Fibroblast of skin of right quadriceps (primary cell): Measurements from ENCODE around the gene SHISA5.

Experiments used
- DNase-seq: peaks from one replicate; pipeline ENCODE4 v3.0.0-alpha.2; 2013

Gene SHISA5

GRCh38 chr3:48428572-48429316 is 75.2 kb downstream of the SHISA5 start:
- peak; percentile 36 for DNase-seq

GRCh38 chr3:48428088-48428571 is 75.8 kb downstream of the SHISA5 start:
- DNase-seq, result no peak

DNA sequence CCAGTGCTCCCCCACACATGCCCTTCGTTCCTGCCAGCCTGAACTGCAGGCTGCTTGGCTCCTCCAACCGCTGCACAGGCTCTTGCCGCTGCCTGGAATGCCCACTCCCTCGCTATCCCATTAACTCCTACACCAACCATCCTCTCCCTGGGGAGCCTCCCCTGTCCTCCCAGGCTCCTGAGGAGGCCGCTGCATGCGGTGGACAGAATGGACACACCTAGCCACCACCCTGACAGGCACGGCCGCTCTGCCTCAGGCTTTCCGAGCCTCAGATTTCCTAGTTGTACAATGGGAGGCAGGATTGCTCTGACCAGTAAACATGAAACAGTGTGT is 76.4 kb downstream of the SHISA5 start:
- no peak for DNase-seq

DNA sequence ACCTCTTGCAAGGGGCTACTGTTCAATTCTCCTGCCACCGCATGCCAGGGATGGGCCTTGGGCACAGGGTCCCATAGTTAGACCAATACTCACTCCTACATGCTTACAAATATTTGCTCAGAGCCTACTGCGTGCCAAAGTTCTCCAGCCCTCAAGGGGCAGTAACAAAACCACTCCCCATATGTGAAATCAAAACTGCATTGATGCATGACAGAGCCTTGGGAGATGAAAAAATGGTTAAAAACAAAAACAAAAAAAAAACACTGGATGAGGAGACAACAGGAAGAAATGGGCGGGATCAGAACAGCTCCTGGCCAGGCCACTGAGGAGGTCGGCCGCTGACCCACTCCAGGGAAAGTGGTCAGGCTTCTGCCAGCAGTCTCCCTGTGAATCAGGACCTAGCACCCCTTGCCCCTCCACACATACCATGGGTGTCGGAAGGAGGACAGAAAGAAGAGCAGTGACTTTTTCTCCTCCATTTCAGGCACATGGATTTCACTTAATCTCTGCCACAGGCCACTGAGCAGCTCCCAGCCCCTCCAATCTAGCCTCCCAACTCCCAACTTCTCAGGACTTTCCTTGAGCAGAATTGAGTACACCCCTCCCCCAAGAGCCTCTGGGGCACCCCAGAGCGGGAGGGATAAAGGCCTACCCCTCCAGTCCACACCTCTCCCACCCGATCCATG is 76.9 kb downstream of the SHISA5 start:
- no peak for DNase-seq

DNA sequence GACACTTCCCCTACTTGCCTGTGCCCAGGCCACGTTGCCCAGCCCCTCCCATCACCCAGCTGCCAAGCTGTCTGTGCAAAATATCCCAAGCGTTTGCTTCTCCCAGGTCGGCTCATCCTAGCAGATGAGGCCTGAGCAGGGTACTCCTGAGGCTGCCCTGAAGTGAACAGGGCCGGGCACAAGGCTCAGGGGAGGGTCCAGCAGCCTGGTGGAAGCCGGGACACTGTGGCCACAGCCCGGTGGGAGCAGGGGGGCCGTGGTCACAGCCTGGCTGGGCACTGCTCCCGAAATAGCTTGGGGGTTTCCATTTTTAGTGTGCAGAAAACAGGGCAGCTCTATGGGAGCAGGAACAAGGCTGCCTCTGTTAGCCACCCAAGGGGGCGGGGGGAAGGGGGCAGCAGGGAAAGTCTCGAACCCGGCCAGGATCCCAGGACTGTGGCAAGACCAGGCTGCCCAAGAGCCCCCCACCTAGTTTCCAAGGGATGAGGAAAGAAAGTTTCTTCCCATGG is 77.5 kb downstream of the SHISA5 start:
- no peak for DNase-seq

DNA sequence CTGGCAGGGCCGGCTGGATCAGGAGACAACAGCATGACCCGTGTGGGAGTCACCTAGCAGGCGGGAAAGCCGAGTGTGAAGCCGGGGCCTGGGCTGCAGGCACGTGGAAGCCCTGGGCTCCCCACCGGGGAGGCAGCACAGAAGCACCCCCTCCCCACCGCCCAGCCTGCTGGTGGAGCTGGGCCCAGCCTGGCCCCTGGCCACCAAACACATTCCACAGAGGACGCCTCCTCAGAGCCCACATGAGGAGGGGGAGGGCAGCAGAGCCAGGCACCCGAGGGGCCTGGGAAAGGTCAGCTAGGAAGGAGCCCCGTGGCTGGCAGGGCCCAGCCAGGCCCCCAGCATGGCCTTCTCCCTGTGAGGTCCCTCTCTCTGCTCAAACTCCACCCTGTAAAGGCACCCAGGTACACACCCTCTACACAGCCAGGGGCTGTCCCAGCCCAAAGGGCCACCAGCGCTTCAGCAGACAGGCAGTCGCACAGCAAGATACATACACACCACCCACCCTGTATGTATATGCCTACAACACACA is 78.6 kb downstream of the SHISA5 start:
- no peak for DNase-seq

DNA sequence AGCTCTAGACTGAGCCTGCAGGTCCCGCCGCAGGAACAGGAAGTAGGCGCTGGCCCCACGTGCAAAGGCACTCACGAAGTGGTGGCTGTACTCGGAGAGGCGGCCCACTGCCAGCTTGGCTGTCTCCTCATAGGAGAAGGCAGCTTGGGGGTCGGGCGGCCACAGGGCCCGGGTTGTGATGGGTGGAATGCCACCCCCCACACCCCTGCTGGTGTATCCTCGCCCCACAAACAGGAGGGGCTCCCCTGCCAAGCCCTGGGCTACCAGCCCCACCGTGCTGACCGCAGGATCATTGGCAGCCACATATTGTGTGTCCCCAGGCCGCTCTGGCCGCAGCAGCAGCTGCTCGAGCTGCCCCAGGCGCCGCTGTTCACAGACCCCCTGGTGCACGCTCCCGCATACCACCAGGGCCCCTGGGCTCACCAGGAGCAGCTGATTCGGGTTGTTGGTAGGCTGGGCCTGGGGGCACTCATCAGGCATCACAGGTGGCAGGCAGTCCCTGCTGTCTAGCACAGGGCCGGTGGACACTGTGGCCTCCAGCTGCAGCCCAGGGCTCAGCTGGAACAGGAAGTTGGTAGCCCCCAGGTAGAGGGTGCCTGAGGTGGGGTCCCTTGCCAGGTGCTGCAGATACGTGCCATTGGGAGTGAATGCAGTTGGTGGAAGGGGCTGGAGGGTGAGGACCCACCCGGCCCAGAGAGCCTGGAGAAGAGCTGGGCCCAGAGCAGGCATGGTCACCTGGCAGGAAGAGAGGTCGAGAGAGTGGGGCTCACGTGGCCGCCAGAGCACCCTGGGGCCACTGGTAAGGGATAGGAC is 79.9 kb downstream of the SHISA5 start:
- no peak for DNase-seq

GRCh38 chr3:48423241-48423882 is 80.6 kb downstream of the SHISA5 start:
- no peak for DNase-seq

- DNase-seq, result no peak
Measured at GRCh38 chr3:48422681-48423080, 81.3 kb downstream of the SHISA5 start.

DNA sequence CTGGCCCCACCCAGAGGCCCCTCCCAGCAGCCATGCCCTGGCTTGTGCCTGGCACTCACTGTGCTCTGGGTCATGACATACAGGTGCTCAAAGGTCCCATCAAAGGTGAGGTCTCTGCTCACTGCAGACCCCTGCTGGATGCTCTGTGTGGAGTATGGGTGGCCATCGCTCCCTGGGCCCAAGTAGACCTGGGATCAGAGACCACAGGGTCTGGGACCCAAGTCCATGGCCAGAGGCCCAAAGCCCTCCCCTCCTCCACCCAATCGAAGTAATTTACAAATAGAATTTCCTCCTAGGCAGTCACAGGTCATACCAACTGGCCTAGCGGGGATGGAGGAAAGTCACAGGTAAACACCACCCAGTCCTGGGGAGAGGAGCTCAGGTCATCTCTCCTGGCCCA is 81.7 kb downstream of the SHISA5 start:
- DNase-seq, result no peak

- no peak for DNase-seq
Measured at GRCh38 chr3:48420561-48420960, 83.4 kb downstream of the SHISA5 start.

- DNase-seq, result no peak
Measured at GRCh38 chr3:48419597-48419996, 84.4 kb downstream of the SHISA5 start.

DNA sequence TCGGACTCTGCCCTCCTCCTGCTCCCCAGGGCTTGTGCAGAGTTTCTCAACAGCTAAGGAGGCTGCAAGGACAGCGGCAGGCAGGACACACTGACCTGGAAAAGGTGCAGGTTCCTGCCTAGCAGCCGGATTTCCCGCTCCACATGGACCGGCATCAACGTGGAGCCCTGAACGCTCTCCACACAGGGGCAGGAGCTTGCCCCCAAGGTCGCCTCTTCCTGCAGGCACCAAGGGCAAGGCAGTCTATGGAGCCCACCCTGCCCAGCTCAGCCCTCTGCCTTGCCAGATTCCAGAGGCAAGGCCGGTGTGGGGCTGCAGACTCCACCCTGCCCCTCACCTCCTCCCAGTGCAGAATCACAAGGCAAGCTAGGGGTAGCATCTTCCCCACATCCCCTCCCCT is 84.8 kb downstream of the SHISA5 start:
- no peak for DNase-seq

DNA sequence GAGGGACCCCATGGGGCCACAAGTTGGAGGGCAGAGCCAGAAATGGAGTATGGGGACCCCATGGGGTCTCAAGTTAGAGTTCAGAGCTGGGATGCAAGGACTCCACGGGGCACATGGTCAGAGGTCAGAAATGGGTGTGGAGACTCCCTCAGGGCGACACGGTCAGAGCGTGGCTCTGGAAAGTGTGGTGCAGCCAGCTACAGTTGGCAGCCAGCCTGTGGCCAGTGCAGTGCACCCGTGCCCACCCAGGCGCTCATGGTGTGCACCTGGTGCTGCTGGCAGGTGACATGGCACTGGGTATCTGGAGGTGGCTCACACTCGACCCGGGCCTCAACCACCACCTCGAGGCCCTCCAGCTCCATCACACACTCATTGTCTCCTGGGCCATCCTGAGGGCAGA is 85.3 kb downstream of the SHISA5 start:
- DNase-seq, result no peak

DNA sequence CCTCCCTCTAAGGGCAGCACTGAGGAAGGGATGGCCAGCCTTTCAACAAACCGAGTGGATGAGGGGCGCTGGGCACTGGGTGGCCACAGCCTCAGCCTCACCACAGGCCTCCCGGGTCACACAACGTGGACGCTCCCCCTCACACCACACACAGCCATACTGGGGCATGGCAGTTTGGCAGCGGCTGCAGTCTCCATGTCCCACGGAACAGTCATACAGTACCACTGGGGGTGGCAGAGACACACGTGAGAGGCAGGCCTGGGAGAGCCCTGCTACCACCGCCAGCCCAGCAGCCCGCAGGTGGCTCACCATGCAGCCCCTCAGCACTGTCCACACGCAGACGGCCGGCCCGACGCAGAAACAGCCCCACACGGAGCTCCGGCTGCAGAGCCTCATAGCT is 85.8 kb downstream of the SHISA5 start:
- DNase-seq, result no peak
